ENCODE data around the gene TPP1. TPM values are rescaled to one million over a fixed set of nuclear protein-coding genes. Genes with fewer than 3 reads are reported as not detected.

TPP1 gene
- total and polyA plus RNA-seq, 9 of the 15 experiments (the other 6 are each of a cell fraction or from before 2014, with no cell fraction given): 7.5 to 75.8 (median 15.7) TPM

DNA sequence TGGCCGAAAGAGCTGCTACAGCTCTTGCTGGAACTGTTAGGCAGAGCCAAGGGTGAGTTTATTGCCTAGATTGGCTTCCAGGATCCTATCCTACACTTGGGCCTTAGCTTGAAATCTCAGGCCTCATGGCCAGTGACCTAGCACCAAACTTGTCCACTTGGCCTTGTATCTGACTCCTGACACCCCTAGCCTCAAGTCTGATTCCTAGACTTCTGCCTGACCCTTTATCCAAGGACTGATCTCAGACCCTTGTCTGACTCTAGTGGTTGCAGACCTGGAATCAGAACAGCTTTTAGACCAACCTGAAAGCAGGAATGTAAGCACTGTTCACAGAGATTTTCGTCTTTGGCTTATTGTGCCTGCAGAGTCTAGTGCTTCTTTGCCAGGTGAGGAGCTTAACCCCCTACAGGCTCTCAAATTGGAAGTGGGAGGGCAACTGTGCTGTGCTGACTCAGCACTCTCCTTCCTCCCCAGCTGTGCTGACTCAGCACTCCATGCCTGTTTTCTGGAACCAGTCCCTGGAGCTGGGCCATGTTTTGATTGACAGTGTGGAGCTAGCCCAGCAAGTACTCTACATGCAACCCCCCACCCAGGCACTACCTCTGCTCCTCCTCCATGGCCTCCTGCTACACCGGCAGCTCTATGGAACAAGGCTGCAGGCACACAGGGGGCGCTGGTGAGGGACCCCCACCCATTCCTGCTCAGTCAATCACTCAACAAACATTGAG lies 50.9 kb downstream of the TPP1 start (continued):
- TF ChIP-seq, protein P1, sequence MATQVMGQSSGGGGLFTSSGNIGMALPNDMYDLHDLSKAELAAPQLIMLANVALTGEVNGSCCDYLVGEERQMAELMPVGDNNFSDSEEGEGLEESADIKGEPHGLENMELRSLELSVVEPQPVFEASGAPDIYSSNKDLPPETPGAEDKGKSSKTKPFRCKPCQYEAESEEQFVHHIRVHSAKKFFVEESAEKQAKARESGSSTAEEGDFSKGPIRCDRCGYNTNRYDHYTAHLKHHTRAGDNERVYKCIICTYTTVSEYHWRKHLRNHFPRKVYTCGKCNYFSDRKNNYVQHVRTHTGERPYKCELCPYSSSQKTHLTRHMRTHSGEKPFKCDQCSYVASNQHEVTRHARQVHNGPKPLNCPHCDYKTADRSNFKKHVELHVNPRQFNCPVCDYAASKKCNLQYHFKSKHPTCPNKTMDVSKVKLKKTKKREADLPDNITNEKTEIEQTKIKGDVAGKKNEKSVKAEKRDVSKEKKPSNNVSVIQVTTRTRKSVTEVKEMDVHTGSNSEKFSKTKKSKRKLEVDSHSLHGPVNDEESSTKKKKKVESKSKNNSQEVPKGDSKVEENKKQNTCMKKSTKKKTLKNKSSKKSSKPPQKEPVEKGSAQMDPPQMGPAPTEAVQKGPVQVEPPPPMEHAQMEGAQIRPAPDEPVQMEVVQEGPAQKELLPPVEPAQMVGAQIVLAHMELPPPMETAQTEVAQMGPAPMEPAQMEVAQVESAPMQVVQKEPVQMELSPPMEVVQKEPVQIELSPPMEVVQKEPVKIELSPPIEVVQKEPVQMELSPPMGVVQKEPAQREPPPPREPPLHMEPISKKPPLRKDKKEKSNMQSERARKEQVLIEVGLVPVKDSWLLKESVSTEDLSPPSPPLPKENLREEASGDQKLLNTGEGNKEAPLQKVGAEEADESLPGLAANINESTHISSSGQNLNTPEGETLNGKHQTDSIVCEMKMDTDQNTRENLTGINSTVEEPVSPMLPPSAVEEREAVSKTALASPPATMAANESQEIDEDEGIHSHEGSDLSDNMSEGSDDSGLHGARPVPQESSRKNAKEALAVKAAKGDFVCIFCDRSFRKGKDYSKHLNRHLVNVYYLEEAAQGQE (IDR thresholded peaks at IDR 0.05; ENCODE audit: borderline replicate concordance): no peak
- TF ChIP-seq, protein P1 (CRISPR knock-in tag; IDR thresholded peaks at IDR 0.05; ENCODE audit: low read depth): no peak
- TF ChIP-seq ZEB2 (IDR thresholded peaks at IDR 0.05) (0 out of 2 replicates have a peak, but pooled peaks have one; percentile 28), HDAC3 (IDR thresholded peaks at IDR 0.05; ENCODE audit: borderline replicate concordance, partially characterized antibody) (peak; percentile 56), SIN3A (IDR thresholded peaks at IDR 0.05; ENCODE audit: borderline replicate concordance in 2 of 2, control insufficient read depth in 1 of 2, low read depth in 2 of 2, low read length in 2 of 2) (peak; percentile 99), MEIS2 (IDR thresholded peaks at IDR 0.05; ENCODE audit: partially characterized antibody) (peak; percentile 90)
- TF ChIP-seq, protein P2, sequence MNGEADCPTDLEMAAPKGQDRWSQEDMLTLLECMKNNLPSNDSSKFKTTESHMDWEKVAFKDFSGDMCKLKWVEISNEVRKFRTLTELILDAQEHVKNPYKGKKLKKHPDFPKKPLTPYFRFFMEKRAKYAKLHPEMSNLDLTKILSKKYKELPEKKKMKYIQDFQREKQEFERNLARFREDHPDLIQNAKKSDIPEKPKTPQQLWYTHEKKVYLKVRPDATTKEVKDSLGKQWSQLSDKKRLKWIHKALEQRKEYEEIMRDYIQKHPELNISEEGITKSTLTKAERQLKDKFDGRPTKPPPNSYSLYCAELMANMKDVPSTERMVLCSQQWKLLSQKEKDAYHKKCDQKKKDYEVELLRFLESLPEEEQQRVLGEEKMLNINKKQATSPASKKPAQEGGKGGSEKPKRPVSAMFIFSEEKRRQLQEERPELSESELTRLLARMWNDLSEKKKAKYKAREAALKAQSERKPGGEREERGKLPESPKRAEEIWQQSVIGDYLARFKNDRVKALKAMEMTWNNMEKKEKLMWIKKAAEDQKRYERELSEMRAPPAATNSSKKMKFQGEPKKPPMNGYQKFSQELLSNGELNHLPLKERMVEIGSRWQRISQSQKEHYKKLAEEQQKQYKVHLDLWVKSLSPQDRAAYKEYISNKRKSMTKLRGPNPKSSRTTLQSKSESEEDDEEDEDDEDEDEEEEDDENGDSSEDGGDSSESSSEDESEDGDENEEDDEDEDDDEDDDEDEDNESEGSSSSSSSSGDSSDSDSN (IDR thresholded peaks at IDR 0.05; ENCODE audit: borderline replicate concordance in 1 of 2, low read depth in 2 of 2, low read length in 2 of 2): 0 out of 4 replicates have a peak, but pooled peaks of 1 of the 2 experiments have one; percentile 44
- TF ChIP-seq, protein P3, sequence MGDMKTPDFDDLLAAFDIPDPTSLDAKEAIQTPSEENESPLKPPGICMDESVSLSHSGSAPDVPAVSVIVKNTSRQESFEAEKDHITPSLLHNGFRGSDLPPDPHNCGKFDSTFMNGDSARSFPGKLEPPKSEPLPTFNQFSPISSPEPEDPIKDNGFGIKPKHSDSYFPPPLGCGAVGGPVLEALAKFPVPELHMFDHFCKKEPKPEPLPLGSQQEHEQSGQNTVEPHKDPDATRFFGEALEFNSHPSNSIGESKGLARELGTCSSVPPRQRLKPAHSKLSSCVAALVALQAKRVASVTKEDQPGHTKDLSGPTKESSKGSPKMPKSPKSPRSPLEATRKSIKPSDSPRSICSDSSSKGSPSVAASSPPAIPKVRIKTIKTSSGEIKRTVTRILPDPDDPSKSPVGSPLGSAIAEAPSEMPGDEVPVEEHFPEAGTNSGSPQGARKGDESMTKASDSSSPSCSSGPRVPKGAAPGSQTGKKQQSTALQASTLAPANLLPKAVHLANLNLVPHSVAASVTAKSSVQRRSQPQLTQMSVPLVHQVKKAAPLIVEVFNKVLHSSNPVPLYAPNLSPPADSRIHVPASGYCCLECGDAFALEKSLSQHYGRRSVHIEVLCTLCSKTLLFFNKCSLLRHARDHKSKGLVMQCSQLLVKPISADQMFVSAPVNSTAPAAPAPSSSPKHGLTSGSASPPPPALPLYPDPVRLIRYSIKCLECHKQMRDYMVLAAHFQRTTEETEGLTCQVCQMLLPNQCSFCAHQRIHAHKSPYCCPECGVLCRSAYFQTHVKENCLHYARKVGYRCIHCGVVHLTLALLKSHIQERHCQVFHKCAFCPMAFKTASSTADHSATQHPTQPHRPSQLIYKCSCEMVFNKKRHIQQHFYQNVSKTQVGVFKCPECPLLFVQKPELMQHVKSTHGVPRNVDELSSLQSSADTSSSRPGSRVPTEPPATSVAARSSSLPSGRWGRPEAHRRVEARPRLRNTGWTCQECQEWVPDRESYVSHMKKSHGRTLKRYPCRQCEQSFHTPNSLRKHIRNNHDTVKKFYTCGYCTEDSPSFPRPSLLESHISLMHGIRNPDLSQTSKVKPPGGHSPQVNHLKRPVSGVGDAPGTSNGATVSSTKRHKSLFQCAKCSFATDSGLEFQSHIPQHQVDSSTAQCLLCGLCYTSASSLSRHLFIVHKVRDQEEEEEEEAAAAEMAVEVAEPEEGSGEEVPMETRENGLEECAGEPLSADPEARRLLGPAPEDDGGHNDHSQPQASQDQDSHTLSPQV (IDR thresholded peaks at IDR 0.05): peak; percentile 74; the same call in 1 of the 2 replicates

Measured in K562 (cell line).